Measurements from ENCODE around the gene RFTN2. TPM values are rescaled to one million over a fixed set of nuclear protein-coding genes. Genes with fewer than 3 reads are reported as not detected.
"Not testable (repeated sequence)": the region's sequence is repeated elsewhere in the genome, so short reads cannot be mapped to it uniquely, and the experiment has no call there.

RFTN2 gene
- total and polyA plus RNA-seq, 2 experiments from 2014 or later = 2.8 to 5.9 TPM

DNA sequence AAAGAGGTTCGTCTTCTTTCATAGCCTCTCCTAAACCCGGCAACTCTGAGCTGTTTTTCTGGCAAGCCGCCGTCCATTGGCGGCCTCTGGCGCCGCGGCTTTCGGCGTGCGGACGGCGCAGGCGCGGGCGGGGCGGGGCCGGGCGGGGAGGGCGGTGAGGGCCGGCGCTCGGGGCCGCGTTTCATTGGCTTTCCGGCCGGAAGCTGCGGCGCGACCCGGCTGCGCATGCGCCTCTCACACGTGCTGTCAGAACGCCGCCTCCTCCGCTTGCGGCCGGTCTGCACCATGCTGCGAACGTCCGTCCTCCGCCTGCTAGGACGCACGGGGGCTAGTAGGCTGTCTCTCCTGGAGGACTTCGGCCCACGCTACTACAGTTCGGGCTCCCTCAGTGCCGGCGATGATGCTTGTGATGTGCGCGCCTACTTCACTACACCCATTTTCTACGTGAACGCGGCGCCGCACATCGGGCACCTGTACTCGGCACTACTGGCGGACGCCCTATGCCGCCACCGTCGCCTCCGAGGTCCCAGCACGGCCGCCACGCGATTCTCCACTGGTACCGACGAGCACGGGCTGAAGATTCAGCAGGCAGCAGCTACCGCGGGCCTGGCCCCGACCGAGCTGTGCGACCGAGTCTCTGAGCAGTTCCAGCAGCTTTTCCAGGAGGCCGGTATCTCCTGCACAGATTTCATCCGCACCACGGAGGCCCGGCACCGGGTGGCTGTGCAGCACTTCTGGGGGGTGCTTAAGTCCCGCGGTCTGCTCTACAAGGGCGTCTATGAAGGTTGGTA lies 29.9 kb upstream of the RFTN2 start, which contains the start of gene MARS2:
Gene MARS2, plus strand, starts transcription at position 249 of the 791 bp plus-strand sequence. Its CDS starts 37 bp downstream, at position 286.
- Histone ChIP-seq H3K9me3 (ENCODE audit: low read depth) (no peaks in the 10 kb centered on the region), H3K27me3 (no peaks in the 10 kb centered on the region)
- TF ChIP-seq, protein P1, sequence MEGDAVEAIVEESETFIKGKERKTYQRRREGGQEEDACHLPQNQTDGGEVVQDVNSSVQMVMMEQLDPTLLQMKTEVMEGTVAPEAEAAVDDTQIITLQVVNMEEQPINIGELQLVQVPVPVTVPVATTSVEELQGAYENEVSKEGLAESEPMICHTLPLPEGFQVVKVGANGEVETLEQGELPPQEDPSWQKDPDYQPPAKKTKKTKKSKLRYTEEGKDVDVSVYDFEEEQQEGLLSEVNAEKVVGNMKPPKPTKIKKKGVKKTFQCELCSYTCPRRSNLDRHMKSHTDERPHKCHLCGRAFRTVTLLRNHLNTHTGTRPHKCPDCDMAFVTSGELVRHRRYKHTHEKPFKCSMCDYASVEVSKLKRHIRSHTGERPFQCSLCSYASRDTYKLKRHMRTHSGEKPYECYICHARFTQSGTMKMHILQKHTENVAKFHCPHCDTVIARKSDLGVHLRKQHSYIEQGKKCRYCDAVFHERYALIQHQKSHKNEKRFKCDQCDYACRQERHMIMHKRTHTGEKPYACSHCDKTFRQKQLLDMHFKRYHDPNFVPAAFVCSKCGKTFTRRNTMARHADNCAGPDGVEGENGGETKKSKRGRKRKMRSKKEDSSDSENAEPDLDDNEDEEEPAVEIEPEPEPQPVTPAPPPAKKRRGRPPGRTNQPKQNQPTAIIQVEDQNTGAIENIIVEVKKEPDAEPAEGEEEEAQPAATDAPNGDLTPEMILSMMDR (IDR thresholded peaks at IDR 0.05; ENCODE audit: low read depth, low read length) = no peak

DNA sequence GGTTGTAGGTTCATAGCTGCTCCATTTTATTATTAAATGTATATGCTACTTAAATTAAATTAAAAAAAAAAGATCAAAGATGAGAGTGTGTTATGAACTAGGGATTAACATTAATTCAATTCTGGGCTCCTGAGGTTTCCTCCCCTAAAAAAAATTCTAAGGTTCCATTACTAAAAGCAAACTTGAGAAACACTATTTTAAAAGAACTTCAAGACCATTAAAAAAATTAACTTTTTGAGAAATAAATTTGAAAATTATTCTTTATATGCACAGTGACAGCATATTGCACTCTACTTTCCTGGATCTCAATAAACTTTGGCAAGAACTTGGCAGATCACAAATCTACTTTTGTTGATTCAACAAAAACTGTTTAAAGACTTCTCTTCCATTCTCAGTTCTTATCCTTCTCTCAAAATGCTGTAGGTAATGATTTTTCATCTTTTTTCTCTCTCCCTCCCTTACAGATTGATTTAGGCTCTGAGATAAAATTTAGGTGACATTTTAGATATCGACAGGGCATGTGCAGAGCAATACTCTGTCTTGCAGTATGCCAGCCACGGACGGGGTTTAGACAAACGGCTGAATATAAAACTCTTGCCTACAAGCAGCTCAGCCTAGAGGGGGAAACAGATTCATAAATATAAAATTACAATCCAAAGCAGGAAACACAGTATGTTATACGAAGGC lies 29.2 kb upstream of the RFTN2 start:
- no peak for DNase-seq (ENCODE audit: low read depth in 1 of 2, low spot score in 1 of 2)
- H3K36me3 ChIP-seq = no peaks in the 10 kb centered on the region
- H3K27me3 ChIP-seq = no peaks in the 10 kb centered on the region
- peak overlapping the region; percentile 76 for H3K4me3 ChIP-seq
- H3K9me3 ChIP-seq (ENCODE audit: low read depth) = no peaks in the 10 kb centered on the region
- H3K4me1 ChIP-seq (ENCODE audit: low read depth) = peaks cover 21% of the 10 kb centered on the region
- H3K27ac ChIP-seq = peak overlapping the region; percentile 93
- TF ChIP-seq, protein P1 (IDR thresholded peaks at IDR 0.05; ENCODE audit: low read depth, low read length) = no peak

More for the DNA sequence above, 29.9 kb upstream of the RFTN2 start, which contains the start of gene MARS2:
- peak; percentile 96 for DNase-seq (ENCODE audit: low read depth in 1 of 2, low spot score in 1 of 2)
- peak within 1 kb of the TSS; percentile 93 for H3K27ac ChIP-seq
- no peaks in the 10 kb centered on the region for H3K36me3 ChIP-seq
- peaks cover 21% of the 10 kb centered on the region for H3K4me1 ChIP-seq (ENCODE audit: low read depth)
- peak within 1 kb of the TSS; percentile 76 for H3K4me3 ChIP-seq

DNA sequence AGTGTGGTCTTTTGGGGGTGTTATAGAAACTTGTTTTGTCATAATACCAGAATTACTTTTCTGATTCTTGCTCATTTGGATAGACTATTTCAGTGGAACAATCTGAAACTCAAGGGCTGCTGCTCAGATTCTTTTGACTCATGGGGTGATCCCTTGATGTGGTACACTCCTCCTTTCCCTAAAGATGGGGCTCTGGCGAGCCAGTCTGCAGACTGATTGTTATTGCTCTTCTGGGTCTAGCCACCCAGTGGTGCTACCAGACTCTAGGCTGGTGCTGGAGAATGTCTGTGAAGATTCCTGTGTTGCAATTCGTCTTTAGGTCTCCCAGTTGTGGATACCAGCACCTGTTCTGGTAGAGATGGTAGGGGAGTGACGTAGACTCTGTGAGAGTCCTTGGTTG lies 25.6 kb upstream of the RFTN2 start:
- no peaks in the 10 kb centered on the region for H3K27me3 ChIP-seq
- DNase-seq (ENCODE audit: low read depth in 1 of 2, low spot score in 1 of 2) = no peak
- TF ChIP-seq, protein P1 (IDR thresholded peaks at IDR 0.05; ENCODE audit: low read depth, low read length) = no peak
- H3K4me3 ChIP-seq = no peak overlapping the region
- no peak overlapping the region for H3K27ac ChIP-seq
- H3K36me3 ChIP-seq = no peaks in the 10 kb centered on the region
- peaks cover 5% of the 10 kb centered on the region for H3K4me1 ChIP-seq (ENCODE audit: low read depth)
- H3K9me3 ChIP-seq (ENCODE audit: low read depth) = no peaks in the 10 kb centered on the region

DNA sequence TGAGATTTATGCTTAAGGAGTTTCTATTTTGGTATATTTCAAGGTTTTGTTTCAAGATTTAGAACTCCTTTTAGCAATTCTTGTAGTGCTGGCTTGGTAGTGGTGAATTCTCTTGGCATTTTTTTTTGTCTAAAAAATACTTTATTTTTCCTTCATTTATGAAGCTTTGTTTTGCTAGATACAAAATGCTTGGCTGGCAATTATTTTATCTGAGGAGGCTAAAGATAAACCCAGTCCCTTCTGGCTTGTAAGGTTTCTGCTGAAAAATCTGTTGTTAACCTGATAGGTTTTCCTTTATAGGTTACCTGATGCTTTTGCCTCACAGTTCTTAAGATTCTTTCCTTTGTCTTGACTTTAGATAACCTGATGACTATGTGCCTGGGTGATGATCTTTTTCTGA lies 24.3 kb upstream of the RFTN2 start:
- DNase-seq (ENCODE audit: low read depth in 1 of 2, low spot score in 1 of 2); H3K9me3 ChIP-seq (ENCODE audit: low read depth); H3K4me1 ChIP-seq (ENCODE audit: low read depth); H3K27me3 ChIP-seq; H3K27ac ChIP-seq; H3K4me3 ChIP-seq; H3K36me3 ChIP-seq: not testable (repeated sequence)

DNA sequence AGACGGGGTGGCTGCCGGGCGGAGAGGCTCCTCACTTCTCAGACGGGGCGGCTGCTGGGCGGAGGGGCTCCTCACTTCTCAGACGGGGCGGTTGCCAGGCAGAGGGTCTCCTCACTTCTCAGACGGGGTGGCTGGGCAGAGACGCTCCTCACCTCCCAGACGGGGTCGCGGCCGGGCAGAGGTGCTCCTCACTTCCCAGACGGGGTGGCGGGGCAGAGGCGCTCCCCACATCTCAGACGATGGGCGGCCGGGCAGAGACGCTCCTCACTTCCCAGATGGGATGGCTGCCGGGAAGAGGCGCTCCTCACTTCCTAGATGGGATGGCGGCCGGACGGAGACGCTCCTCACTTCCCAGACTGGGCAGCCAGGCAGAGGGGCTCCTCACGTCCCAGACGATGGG lies 21.2 kb upstream of the RFTN2 start:
- not testable (repeated sequence) for H3K4me3 ChIP-seq

DNA sequence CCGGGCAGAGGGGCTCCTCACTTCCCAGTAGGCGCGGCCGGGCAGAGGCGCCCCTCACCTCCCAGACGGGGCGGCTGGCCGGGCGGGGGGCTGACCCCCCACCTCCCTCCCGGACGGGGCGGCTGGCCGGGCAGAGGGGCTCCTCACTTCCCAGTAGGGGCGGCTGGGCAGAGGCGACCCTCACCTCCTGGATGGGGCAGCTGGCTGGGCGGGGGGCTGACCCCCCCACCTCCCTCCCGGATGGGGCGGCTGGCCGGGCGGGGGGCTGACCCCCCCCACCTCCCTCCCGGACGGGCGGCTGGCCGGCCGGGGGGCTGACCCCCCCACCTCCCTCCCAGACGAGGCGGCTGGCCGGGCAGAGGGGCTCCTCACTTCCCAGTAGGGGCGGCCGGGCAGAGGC lies 20.6 kb upstream of the RFTN2 start:
- not testable (repeated sequence) for H3K4me3 ChIP-seq; H3K4me1 ChIP-seq (ENCODE audit: low read depth); H3K27me3 ChIP-seq; H3K36me3 ChIP-seq; H3K9me3 ChIP-seq (ENCODE audit: low read depth); DNase-seq (ENCODE audit: low read depth in 1 of 2, low spot score in 1 of 2); H3K27ac ChIP-seq

More for the DNA sequence above, 21.2 kb upstream of the RFTN2 start:
- H3K36me3 ChIP-seq; DNase-seq (ENCODE audit: low read depth in 1 of 2, low spot score in 1 of 2); H3K9me3 ChIP-seq (ENCODE audit: low read depth); H3K27ac ChIP-seq; H3K27me3 ChIP-seq; H3K4me1 ChIP-seq (ENCODE audit: low read depth): not testable (repeated sequence)

DNA sequence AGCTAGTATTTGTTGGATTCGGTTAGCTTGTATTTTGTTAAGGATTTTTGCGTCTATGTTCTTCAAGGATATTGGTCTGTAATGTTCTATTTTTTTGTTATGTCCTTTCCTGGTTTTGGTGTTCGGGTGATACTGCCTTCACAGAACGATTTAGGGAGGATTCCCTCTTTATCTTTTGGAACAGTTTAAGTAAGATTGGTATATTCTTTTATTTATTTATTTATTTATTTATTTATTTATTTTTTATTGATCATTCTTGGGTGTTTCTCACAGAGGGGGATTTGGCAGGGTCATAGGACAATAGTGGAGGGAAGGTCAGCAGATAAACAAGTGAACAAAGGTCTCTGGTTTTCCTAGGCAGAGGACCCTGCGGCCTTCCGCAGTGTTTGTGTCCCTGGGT lies 19.8 kb upstream of the RFTN2 start:
- not testable (repeated sequence) for H3K4me3 ChIP-seq; H3K4me1 ChIP-seq (ENCODE audit: low read depth); H3K36me3 ChIP-seq

More for the DNA sequence above, 19.8 kb upstream of the RFTN2 start:
- not testable (repeated sequence) for DNase-seq (ENCODE audit: low read depth in 1 of 2, low spot score in 1 of 2); H3K27me3 ChIP-seq; H3K9me3 ChIP-seq (ENCODE audit: low read depth); H3K27ac ChIP-seq
